Neural progenitor cell (in vitro differentiated cells): ENCODE results near the gene AKAP6. TPM values are rescaled to one million over a fixed set of nuclear protein-coding genes. Genes with fewer than 3 reads are reported as not detected.

Source experiments
- DNase-seq: peaks from one replicate; pipeline ENCODE4 v3.0.0-alpha.2; 2016; ENCODE audit warnings: low spot score
- H2AFZ ChIP-seq: fragments of 200-600 bp; sonication (generic); replicated peaks from 2 replicates; pipeline ENCODE4 v1.6.1; 2016; ENCODE audit warnings: antibody characterized with exemption
- H3F3A ChIP-seq: fragments of 200-600 bp; sonication (generic); 2 replicates; pipeline ENCODE4 v1.6.1; 2016; ENCODE audit warnings: antibody characterized with exemption, low read depth
- H3K27ac ChIP-seq: fragments of 200-600 bp; sonication (generic); 2 replicates; pipeline ENCODE4 v1.5.1; 2016; ENCODE audit warnings: mild to moderate bottlenecking
- H3K27me3 ChIP-seq: fragments of 200-600 bp; sonication (generic); 2 replicates; pipeline ENCODE4 v1.6.1; 2016; ENCODE audit warnings: mild to moderate bottlenecking, moderate library complexity
- H3K36me3 ChIP-seq: fragments of 200-600 bp; sonication (generic); 2 replicates; pipeline ENCODE4 v1.5.1; 2016
- H3K4me1 ChIP-seq: fragments of 200-600 bp; sonication (generic); 2 replicates; pipeline ENCODE4 v1.6.1; 2016; ENCODE audit warnings: mixed run types
- H3K4me2 ChIP-seq: fragments of 200-600 bp; sonication (generic); 2 replicates; pipeline ENCODE4 v1.6.1; 2016
- H3K4me3 ChIP-seq: fragments of 200-600 bp; sonication (generic); 2 replicates; pipeline ENCODE4 v1.5.1; 2016
- H3K79me2 ChIP-seq: fragments of 200-600 bp; sonication (generic); 2 replicates; pipeline ENCODE4 v1.6.1; 2016; ENCODE audit warnings: low read depth
- H3K9ac ChIP-seq: fragments of 200-600 bp; sonication (generic); 2 replicates; pipeline ENCODE4 v1.6.1; 2016
- H3K9me3 ChIP-seq: fragments of 200-600 bp; sonication (generic); 2 replicates; pipeline ENCODE4 v1.5.1; 2016; ENCODE audit warnings: low read depth
- H4K20me1 ChIP-seq: fragments of 200-600 bp; sonication (generic); 2 replicates; pipeline ENCODE4 v1.6.1; 2016; ENCODE audit warnings: low read depth
- H3K27ac Mint-ChIP-seq: 3 replicates; pipeline ENCODE4 v1.8.0; 2021; ENCODE audit warnings: mixed read lengths
- H3K27me3 Mint-ChIP-seq: 2 replicates; pipeline ENCODE4 v1.8.0; 2022; ENCODE audit warnings: low read depth, mild to moderate bottlenecking, inconsistent platforms, moderate library complexity, mixed read lengths; ENCODE audit not compliant: insufficient read depth
- H3K36me3 Mint-ChIP-seq: 3 replicates; pipeline ENCODE4 v1.8.0; 2021; ENCODE audit warnings: mixed read lengths
- H3K4me1 Mint-ChIP-seq: 3 replicates; pipeline ENCODE4 v1.8.0; 2021; ENCODE audit warnings: mixed read lengths
- H3K4me3 Mint-ChIP-seq: 3 replicates; pipeline ENCODE4 v1.8.0; 2021; ENCODE audit warnings: mild to moderate bottlenecking, moderate library complexity, mixed read lengths
- H3K9me3 Mint-ChIP-seq: 3 replicates; pipeline ENCODE4 v1.8.0; 2020; ENCODE audit warnings: mixed read lengths
- EZH2 ChIP-seq: fragments of 200-600 bp; sonication (generic); IDR thresholded peaks from 2 replicates; pipeline ENCODE4 v1.6.1; 2017; ENCODE audit warnings: antibody characterized with exemption, mild to moderate bottlenecking, moderate library complexity
- EZH2phosphoT487 ChIP-seq: fragments of 200-600 bp; sonication (generic); IDR thresholded peaks from 2 replicates; pipeline ENCODE4 v1.6.1; 2017; ENCODE audit warnings: antibody characterized with exemption
- total RNA-seq: library from RNA; depleted of rRNA; stranded (reverse); fragments of >200 nt; gene quantifications from 2 replicates; pipeline ENCODE4 v1.2.3, GENCODE V29; 2015; ENCODE audit warnings: low replicate concordance
- TF ChIP-seq, protein P1 (sequence below): fragments of 200-600 bp; sonication (generic); IDR thresholded peaks from 2 replicates; pipeline ENCODE4 v1.5.1; 2017; ENCODE audit warnings: antibody characterized with exemption, mild to moderate bottlenecking

AKAP6 gene
- total RNA-seq, 1 donor from 2014 or later: 3.7 TPM

DNA sequence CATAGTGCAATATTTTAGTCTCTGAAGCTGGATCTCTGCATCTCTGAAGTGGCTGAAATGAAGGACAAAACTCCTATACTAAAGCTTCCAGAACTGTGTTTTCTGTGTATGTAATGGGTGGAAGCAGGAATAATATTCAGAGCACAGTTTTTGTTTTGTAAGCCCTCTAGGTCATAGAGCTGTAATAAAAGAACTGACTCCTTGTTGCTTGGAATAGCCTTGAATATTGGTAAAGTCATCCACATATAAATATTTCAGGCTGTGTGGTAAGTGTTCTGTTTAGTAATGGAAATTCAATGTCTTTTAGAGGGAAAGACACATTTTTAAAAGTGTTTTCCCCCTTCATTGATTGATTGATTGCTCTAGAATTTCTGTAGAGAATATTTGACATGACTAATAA lies 18.2 kb upstream of the AKAP6 start:
- Histone ChIP-seq H3K9me3 (no peaks in the 10 kb centered on the region), H3K9ac (no peak overlapping the region), H3F3A (peaks cover 6% of the 10 kb centered on the region), H3K4me3 (no peak overlapping the region), H3K36me3 (no peaks in the 10 kb centered on the region), H3K27me3 (no peaks in the 10 kb centered on the region), H3K4me2 (no peak overlapping the region), H2AFZ (no peak overlapping the region), H4K20me1 (no peaks in the 10 kb centered on the region), H3K27ac (no peak overlapping the region), H3K79me2 (no peaks in the 10 kb centered on the region), H3K4me1 (peaks cover 14% of the 10 kb centered on the region)
- H3K36me3 Mint-ChIP-seq: no peaks in the 10 kb centered on the region
- H3K27ac Mint-ChIP-seq: no peak overlapping the region
- TF ChIP-seq EZH2phosphoT487: no peak
- no peak for TF ChIP-seq EZH2
- TF ChIP-seq, protein P1, sequence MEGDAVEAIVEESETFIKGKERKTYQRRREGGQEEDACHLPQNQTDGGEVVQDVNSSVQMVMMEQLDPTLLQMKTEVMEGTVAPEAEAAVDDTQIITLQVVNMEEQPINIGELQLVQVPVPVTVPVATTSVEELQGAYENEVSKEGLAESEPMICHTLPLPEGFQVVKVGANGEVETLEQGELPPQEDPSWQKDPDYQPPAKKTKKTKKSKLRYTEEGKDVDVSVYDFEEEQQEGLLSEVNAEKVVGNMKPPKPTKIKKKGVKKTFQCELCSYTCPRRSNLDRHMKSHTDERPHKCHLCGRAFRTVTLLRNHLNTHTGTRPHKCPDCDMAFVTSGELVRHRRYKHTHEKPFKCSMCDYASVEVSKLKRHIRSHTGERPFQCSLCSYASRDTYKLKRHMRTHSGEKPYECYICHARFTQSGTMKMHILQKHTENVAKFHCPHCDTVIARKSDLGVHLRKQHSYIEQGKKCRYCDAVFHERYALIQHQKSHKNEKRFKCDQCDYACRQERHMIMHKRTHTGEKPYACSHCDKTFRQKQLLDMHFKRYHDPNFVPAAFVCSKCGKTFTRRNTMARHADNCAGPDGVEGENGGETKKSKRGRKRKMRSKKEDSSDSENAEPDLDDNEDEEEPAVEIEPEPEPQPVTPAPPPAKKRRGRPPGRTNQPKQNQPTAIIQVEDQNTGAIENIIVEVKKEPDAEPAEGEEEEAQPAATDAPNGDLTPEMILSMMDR: no peak
- H3K27me3 Mint-ChIP-seq: peaks cover 2% of the 10 kb centered on the region
- H3K4me1 Mint-ChIP-seq: peaks cover 22% of the 10 kb centered on the region
- H3K9me3 Mint-ChIP-seq: peaks cover 10% of the 10 kb centered on the region
- H3K4me3 Mint-ChIP-seq: no peak overlapping the region
- no peak for DNase-seq

DNA sequence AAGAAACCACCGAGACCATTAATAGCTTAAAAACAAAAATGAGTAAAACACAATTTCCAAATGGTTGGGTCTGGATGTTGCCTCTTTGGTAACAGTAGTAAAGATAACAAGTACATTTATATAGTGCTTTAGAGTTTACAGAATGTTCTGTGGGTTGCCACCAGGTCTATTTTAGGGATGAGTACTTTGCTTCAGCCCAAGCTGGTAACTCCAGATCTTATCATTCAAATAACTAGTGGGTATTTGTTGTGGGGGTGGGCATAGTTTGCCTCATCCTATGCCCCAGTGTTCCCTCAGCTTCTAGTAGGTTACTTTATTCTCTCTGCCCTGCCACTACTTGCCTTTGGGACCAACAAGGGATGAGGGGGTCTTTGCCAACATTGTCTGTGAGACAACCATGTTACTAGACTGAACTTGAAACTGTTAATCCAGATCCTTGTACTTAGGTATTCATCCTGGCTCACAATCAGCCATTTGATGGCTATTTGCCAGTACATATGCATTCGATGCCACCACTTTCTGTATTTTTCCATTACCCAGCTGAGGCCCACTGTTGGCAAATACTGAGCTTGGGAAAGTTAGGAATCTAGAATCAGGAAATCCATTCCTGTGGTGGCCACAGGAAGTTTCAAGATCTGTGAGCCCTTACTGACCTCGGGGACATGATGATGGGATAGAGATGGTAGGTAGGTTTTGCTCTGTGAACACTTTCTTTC lies 17.6 kb upstream of the AKAP6 start:
- no peak for DNase-seq
- no peak overlapping the region for H3K4me2 ChIP-seq
- H3K9ac ChIP-seq: no peak overlapping the region
- TF ChIP-seq, protein P1: no peak
- TF ChIP-seq EZH2phosphoT487 (no peak), EZH2 (no peak)
- Mint-ChIP-seq H3K4me3 (no peak overlapping the region), H3K36me3 (no peaks in the 10 kb centered on the region), H3K27ac (no peak overlapping the region), H3K27me3 (peaks cover 2% of the 10 kb centered on the region), H3K4me1 (peaks cover 22% of the 10 kb centered on the region), H3K9me3 (peaks cover 10% of the 10 kb centered on the region)
- peaks cover 14% of the 10 kb centered on the region for H3K4me1 ChIP-seq
- no peak overlapping the region for H2AFZ ChIP-seq
- H3K27me3 ChIP-seq: no peaks in the 10 kb centered on the region
- H3K36me3 ChIP-seq: no peaks in the 10 kb centered on the region
- H3K79me2 ChIP-seq: no peaks in the 10 kb centered on the region
- H4K20me1 ChIP-seq: no peaks in the 10 kb centered on the region
- H3K9me3 ChIP-seq: no peaks in the 10 kb centered on the region
- H3F3A ChIP-seq: peaks cover 6% of the 10 kb centered on the region
- H3K27ac ChIP-seq: no peak overlapping the region
- no peak overlapping the region for H3K4me3 ChIP-seq

DNA sequence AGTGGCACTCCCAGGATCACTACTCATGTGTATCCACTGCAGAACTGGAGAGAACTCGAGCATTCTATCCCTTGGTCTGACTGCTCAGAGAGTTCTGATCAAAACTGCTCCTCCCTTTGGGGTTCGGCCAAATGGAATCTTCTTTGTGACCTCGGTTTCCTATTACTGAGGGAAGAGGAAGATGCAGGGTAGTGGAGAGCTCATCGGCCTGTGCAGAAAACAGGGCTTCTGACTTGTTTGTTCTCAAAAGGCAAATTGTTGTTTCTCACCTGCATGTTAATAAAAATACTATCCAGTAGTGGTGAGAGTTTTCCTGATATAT lies 17.1 kb upstream of the AKAP6 start:
- H3K27ac ChIP-seq: no peak overlapping the region
- no peaks in the 10 kb centered on the region for H3K36me3 Mint-ChIP-seq
- no peak overlapping the region for H3K27ac Mint-ChIP-seq
- H3K9ac ChIP-seq: no peak overlapping the region
- H3K4me2 ChIP-seq: no peak overlapping the region
- H3K4me1 Mint-ChIP-seq: peaks cover 22% of the 10 kb centered on the region
- no peaks in the 10 kb centered on the region for H3K9me3 ChIP-seq
- no peaks in the 10 kb centered on the region for H3K27me3 ChIP-seq
- no peaks in the 10 kb centered on the region for H4K20me1 ChIP-seq
- no peaks in the 10 kb centered on the region for H3K36me3 ChIP-seq
- peaks cover 6% of the 10 kb centered on the region for H3F3A ChIP-seq
- H3K4me3 Mint-ChIP-seq: no peak overlapping the region
- DNase-seq: no peak
- no peak overlapping the region for H3K4me3 ChIP-seq
- H3K9me3 Mint-ChIP-seq: peaks cover 10% of the 10 kb centered on the region
- no peaks in the 10 kb centered on the region for H3K79me2 ChIP-seq
- H3K27me3 Mint-ChIP-seq: peaks cover 2% of the 10 kb centered on the region
- no peak overlapping the region for H2AFZ ChIP-seq
- H3K4me1 ChIP-seq: peaks cover 14% of the 10 kb centered on the region
- no peak for TF ChIP-seq EZH2
- TF ChIP-seq EZH2phosphoT487: no peak
- TF ChIP-seq, protein P1: no peak
